ENCODE data around the gene MYOCD.

DNA sequence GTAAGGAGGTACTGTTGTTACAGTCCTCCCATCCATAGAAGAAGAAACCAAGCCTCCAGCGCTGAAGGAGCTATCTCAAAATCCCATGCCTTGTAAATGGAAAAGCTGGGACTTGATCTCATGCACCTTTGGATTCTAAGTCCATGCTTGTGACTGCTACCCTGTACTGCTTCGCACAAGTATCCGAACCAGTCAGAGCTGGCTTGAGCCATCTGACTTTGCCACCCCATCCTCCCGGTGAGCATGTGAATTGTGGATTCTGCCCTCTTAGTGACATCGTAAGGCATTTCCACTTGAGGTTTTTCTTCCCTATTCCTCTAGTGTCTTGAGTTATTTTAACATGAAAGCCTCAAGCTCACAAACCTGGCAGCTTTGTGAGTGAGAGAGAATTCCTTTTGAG lies 15.3 kb downstream of the MYOCD start:
- TF ChIP-seq, protein P1, sequence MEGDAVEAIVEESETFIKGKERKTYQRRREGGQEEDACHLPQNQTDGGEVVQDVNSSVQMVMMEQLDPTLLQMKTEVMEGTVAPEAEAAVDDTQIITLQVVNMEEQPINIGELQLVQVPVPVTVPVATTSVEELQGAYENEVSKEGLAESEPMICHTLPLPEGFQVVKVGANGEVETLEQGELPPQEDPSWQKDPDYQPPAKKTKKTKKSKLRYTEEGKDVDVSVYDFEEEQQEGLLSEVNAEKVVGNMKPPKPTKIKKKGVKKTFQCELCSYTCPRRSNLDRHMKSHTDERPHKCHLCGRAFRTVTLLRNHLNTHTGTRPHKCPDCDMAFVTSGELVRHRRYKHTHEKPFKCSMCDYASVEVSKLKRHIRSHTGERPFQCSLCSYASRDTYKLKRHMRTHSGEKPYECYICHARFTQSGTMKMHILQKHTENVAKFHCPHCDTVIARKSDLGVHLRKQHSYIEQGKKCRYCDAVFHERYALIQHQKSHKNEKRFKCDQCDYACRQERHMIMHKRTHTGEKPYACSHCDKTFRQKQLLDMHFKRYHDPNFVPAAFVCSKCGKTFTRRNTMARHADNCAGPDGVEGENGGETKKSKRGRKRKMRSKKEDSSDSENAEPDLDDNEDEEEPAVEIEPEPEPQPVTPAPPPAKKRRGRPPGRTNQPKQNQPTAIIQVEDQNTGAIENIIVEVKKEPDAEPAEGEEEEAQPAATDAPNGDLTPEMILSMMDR (IDR thresholded peaks at IDR 0.05; ENCODE audit: low read length), result no peak
- TF ChIP-seq EZH2 (IDR thresholded peaks at IDR 0.05; ENCODE audit: borderline replicate concordance, low read length), result no peak

Data from OCI-LY1 (cell line).